SHP77 treated with DMSO at 0.1 percent for 48 hours (cell line): Measurements from ENCODE around the gene OGFOD2.
"Not testable (repeated sequence)": the region's sequence is repeated elsewhere in the genome, so short reads cannot be mapped to it uniquely, and the experiment has no call there.

Experiments
- DNase-seq: peaks from one replicate; lab custom pipeline; 2025; lab: John Stamatoyannopoulos, UW

Gene OGFOD2

DNA sequence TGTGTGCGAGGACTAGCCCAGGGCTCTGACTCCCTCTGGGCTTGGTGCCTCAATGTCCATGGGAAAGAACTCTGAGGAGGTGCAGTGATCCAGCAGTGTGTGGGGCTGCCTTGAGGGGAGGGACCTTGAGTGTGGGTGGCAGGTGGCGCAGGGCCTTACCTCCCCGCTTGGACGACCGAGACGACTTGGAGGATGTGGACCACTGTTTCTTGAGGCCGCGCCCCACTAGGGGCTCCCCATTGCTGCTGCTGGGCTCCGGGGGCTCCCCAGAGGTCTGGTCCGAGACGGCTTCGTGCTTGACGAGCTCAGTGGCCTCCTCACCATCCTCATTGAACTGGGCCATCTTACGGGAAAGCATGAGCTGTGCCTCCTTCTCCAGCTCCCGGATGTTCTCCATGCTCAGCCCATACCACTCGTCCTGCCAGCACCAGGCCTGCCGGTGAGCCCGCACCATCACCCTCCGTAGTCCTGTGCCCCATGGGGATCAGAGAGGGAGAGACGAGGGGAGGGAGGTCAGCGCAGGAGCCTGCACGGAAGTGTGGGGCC is 30.1 kb downstream of the OGFOD2 start:
- no peak for DNase-seq

GRCh38 chr12:123006977-123007376 is 31.9 kb downstream of the OGFOD2 start:
- no peak for DNase-seq

DNA sequence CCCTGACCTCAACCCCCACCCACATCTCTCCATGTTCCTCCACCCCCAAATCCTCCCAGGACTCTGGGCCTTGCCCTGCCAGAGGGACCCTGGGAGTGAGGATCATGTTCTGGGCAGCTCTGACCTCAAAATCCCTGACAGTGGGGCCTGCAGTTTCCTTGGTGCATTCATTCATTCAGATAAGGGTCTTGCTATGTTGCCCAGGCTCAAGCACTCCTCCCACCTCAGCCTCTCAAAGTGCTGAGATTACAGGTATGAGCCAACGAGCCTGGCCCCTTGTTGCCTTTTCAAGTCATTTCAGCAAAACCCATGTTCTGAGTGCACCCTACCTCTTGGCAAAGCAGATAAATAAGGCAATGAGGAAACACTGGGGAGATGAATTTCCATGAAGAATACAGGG is 35.1 kb downstream of the OGFOD2 start:
- no peak for DNase-seq

DNA sequence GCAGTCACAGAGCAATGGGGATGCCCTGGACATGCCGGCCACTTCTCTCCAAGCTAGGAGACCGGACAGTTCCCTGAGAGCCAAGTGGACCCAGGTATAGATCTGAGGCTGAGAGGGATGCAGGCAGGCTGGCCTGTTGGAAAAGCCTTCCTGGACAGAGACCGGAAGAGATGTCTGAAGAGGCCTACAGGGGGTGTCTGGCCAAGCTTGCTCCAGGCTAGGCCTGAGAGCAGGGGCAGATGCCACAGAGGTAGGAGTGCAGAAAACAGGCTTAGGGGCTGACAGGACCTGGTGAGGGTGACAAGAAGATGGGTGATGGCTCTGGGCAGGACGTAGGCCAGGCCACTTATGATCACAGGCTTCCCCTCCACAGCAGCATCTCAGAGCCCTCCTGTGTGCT is 35.6 kb downstream of the OGFOD2 start:
- no peak for DNase-seq

- DNase-seq: no peak
These were observed 36.7 kb downstream of the OGFOD2 start for GRCh38 chr12:123011701-123012100.

- no peak for DNase-seq
These were observed 38.4 kb downstream of the OGFOD2 start for GRCh38 chr12:123013185-123014095.

DNA sequence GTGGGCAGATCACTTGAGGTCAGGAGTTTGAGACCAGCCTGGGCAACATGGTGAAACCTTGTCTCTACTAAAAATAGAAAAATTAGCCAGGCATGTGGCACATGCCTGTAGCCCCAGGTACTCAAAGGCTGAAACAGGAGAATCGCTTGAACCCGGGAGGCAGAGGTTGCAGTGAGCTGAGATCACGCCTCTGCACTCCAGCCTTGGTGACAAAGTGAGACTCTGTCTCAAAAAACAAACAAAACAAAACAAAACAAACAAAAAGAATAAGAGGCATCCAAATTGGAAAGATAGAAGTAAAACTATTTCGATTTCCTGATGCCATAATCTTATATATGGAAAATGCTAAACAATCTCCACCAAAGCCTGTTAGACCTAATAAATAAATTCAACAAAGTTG is 39.4 kb downstream of the OGFOD2 start:
- DNase-seq: not testable (repeated sequence)

GRCh38 chr12:123017753-123018152 is 42.7 kb downstream of the OGFOD2 start:
- DNase-seq: no peak

DNA sequence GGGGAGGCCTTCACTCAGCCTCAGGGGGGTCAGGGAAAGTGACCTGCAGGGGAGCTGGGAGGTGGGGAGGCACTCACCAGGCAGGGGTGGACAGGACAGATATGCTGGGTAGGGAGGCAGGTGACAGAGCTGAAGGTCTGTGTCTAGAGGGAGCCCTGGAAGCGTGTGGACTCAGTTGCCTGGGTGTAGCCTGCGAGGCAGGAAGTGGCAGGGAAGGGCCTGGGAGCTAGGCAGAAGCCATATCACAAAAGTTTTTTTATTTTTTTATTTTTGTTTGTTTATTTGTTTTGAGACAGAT is 44.7 kb downstream of the OGFOD2 start:
- no peak for DNase-seq

DNA sequence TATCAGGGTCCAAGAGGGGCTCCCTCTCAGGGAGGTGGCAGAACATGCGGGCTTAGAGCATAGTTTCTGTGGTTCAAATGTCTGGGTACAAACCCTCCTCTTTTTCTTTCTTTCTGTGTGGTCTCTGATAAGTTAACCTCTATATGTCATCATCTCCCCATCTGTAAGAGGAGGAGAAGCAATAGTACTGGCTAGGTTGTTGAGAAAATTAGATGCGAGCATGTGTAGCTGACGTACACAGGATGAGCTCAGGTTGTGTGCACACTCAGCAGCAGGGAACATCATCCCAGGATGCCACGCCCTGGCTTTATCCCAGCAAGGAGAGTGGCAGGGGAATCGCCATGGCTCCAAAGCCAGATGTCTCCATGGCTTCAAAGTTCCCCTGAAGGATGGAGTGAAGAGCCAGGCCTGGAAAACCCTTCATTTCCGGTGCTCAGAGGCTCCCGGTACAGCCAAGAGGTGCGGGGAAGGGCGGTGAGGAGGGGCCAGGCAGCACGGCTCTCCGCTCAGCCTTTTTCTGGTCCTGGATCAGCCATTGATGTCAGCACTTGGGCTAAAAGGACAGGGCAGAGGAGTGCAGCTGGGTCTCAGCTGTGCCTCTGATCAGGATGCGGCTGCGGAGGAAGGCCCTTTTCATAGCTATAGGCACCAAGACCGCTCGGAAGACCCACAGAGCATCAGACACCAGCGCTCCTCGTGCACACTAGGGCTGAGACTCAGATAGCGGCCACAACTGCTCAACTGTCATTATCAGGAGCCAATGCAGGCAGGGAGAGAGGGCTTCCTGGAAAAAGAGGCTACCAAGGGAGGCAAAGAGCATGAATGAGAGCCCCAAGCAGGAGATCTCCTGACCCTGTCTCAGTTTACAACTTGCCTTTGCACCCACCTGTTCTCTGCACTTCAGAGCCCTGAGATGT is 46.9 kb downstream of the OGFOD2 start:
- no peak for DNase-seq

DNA sequence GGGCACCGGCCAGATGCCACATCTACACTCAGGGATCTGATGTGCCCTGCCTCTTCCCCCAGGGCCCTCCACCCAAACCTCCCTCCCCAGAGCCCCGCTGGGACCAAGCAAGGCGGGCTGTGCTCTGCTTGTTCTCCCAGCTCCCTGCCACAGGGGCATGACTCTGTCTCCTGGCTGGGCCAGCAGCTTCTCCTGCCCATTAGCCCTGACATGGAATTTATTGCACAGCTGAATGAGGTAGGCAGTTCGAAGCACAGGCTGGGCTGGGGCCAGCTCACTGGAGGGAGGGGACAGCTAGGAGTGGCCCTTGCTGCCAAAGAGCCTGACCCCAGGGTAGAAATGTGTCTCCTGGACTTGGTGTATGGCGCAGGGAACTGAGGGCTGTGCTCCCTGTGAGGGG is 47.8 kb downstream of the OGFOD2 start:
- no peak for DNase-seq

DNA sequence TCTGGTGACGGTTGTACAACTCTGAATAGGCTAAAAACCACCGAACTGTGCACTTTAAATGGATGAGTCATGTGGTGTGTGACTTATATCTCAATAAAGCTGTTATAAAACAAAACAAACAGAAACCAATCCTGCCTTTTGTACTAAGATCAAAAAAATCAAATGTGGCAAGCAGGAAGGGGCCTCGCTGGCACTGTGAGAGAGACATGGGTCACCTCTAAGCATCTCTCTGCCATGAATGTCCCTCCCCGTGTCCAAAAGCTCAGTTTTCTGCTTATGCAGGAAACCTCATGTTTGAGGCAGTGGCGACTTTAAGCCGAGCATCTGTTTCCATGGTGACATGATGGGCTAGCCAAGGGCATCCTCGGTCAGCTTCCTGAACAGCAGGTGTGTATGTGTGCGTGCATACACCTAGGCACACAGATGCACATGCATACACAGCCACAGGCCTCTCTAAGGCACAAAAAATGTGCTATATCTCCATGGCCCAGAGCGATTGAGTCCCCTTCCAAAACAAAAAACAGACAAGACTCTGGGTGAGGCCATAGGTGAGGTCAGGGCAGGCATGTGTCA is 49.9 kb downstream of the OGFOD2 start:
- DNase-seq: no peak

DNA sequence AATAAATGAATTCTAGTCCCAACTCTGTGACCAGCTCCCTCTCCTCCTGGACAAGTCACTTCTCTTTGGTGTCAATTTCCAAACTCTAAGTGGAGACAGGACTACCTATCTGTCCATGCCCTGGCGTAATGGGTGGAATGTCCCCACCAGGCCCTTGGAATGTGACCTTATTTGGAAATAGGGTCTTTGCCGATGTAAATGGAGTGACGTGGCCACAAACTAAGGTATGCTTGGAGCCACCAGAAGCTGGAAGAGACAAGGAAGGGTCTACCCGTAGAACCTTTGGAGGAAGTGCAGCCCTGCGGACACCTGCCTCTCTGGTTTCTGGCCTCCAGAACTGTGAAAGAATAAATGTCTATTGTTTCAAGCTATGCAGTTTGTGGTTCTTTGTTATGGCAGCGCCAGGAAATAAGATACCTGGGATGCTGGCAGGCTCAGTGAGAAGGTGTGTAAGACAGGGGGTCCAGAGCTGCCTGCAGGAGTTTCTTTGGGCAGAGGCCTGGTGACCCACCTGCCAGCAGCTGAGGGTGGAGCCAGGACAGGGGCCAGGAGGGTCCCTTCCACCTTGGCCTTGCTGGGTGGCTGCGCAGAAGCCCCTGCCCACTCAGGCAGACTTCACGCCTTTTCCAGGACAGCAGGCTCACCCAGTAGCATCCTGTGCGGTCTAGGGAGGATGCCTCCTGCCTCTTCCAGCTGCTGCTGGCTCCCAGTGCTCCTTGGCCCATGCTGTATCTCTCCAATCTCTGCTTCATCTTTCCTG is 51.2 kb downstream of the OGFOD2 start:
- no peak for DNase-seq

DNA sequence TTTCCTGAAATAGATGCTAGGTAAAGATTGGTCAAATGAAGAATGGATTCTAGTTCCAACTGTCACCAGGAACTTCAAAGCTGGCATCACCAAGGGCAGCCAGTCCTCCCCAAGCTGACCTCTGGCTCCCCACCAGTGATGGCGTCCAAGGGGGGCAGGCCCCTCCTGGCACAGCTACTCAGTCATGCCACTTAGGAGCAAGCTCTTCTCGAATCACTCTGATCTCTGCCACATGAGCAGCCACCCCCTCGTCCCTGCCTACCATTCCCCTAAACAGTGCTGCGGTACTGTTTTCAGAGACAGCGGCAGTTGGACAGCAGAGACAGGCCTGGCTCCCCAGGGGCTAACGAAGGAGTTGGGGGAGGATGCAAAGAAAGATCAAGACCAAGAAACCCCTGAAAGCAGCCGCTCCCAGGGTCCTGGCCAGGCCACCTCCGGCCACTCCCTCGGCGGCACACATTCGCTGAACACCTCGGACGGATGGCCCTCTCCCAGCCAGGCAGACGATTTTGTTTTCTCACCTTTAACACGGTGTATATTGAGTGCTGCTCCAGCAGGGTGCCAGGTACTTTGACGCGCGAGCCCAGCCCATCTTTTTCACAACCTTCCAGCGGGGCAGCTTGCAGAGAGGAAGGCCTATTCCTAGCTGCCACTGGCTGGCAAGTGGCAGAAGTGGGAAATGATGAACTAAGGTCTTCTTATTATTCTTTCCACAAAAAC is 52.8 kb downstream of the OGFOD2 start:
- DNase-seq: no peak

DNA sequence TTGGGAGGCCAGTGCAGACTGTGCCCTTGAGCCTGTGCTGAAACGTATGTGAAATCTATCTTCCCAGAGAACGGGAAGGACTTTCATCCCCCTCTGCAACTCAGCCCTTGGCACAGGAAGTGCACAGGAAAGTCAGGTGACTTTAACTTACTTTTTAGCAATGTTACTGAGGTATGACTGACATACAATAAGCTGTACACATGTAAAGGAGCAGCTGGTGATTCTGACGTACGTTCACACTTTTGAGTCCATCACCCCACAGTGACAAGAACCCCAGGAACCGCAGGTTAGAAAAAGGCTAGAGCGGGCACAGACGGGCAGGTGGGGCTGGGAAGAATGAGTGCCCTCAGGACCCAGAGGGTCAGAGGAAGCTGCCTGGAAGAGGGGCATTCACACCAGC is 53.4 kb downstream of the OGFOD2 start:
- no peak for DNase-seq

- DNase-seq: no peak
These were observed 54.5 kb downstream of the OGFOD2 start for GRCh38 chr12:123029550-123029949.
